ENCODE results near the gene AHRR. TPM values are rescaled to one million over a fixed set of nuclear protein-coding genes. Genes with fewer than 3 reads are reported as not detected.

Gene AHRR
- total RNA-seq, 6 experiments from 2014 or later: 0.06 to 0.81 (median 0.43) TPM

DNA sequence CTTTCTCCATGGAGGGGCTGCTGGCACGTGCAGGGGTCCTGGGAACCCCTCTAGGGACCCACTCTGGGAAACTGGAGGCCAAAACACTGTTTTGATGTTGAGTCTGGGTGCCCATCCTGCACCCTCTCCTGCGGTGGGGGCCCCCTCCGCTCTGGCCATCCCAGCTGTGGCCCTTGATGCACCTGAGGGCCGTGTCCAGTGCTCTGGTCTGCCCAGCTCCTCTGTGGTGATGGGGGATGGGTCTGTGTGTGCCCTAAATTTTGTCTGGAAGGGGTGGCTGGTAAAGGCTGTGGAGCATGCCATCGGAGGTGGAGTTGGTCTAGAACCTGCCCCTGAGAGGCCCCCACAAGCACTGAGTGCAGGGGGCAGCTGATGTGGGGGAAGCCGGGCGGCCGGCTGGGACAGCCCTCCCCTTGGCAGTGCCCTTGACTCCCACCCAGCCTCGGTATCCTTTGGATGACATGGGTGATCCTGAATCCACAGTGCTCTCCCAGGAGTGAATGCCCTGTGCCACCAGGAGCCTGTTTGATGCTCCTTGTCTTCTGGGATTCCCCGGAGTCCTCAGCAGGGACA is 26.3 kb downstream of the AHRR start:
- no peaks in the 10 kb centered on the region for H3K9me3 ChIP-seq
- ATAC-seq (no peak), DNase-seq (no peak)
- WGBS (ENCODE audit: insufficient coverage, low coverage, low lambda C conversion rate, missing lambda C conversion rate): 84% methylated on average over 4 of the region's 10 CpGs
- TF ChIP-seq POLR2A (IDR thresholded peaks at IDR 0.05): no peak
- TF ChIP-seq, protein P1, sequence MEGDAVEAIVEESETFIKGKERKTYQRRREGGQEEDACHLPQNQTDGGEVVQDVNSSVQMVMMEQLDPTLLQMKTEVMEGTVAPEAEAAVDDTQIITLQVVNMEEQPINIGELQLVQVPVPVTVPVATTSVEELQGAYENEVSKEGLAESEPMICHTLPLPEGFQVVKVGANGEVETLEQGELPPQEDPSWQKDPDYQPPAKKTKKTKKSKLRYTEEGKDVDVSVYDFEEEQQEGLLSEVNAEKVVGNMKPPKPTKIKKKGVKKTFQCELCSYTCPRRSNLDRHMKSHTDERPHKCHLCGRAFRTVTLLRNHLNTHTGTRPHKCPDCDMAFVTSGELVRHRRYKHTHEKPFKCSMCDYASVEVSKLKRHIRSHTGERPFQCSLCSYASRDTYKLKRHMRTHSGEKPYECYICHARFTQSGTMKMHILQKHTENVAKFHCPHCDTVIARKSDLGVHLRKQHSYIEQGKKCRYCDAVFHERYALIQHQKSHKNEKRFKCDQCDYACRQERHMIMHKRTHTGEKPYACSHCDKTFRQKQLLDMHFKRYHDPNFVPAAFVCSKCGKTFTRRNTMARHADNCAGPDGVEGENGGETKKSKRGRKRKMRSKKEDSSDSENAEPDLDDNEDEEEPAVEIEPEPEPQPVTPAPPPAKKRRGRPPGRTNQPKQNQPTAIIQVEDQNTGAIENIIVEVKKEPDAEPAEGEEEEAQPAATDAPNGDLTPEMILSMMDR (IDR thresholded peaks at IDR 0.05): no peak
- H3K36me3 ChIP-seq: no peaks in the 10 kb centered on the region
- H3K27ac ChIP-seq: no peak overlapping the region
- H3K4me3 ChIP-seq: no peak overlapping the region
- no peaks in the 10 kb centered on the region for H3K27me3 ChIP-seq
- H3K4me1 ChIP-seq: no peaks in the 10 kb centered on the region
- intact Hi-C loops (cut with DNase I): no loop called here

DNA sequence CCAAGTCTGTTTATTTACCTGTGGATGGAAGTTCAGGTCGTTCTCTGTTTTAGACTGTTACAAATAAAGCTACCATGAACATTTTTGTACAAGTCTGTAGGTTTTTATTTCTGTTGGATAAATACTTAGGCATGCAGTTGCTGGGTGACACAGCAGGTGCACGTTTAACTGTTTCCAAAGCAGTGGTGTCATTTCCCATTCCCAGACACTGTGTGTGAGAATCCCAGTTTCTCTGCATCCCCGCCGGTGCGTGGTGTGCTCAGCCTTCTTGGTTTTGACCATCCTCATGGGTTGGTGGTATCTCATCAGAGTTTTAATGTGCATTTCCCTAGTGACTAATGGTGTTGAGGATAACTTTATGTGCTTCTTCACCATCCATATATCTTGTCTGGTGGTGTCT is 27.2 kb downstream of the AHRR start:
- intact Hi-C loops (cut with DNase I): no loop called here
- WGBS (ENCODE audit: insufficient coverage, low coverage, low lambda C conversion rate, missing lambda C conversion rate): 67% methylated on average over 5 of the region's 5 CpGs
- TF ChIP-seq, protein P1 (IDR thresholded peaks at IDR 0.05): no peak
- no peak for TF ChIP-seq POLR2A (IDR thresholded peaks at IDR 0.05)
- DNase-seq (no peak), ATAC-seq (no peak)
- no peaks in the 10 kb centered on the region for H3K36me3 ChIP-seq
- H3K4me3 ChIP-seq: no peak overlapping the region
- no peaks in the 10 kb centered on the region for H3K9me3 ChIP-seq
- H3K4me1 ChIP-seq: no peaks in the 10 kb centered on the region
- no peaks in the 10 kb centered on the region for H3K27me3 ChIP-seq
- no peak overlapping the region for H3K27ac ChIP-seq

DNA sequence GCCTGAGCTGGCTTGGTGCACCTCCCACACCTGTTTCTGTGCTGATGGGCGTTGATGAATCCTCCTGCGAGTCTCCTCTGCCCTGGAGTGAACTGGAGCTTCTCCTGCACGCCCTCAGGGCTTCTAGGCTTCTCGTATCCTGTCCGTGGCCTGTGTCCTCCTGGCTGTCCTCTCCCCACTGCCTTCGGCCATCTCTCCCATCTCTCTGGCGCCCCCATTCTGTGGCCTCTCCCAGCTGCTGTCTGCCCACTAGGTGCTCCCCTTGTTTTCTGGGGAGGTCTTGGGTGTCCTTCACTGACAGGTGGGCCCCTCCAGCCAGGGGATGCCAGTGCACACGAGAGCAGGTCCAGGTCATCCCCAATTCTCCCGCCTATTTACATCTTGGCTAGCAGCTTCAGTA is 28.8 kb downstream of the AHRR start:
- no peak for TF ChIP-seq POLR2A (IDR thresholded peaks at IDR 0.05)
- TF ChIP-seq, protein P1 (IDR thresholded peaks at IDR 0.05): no peak
- no peak for DNase-seq
- intact Hi-C loops (cut with DNase I): no loop called here
- H3K27ac ChIP-seq: no peak overlapping the region
- H3K4me1 ChIP-seq: no peaks in the 10 kb centered on the region
- ATAC-seq: no peak
- no peak overlapping the region for H3K4me3 ChIP-seq
- H3K27me3 ChIP-seq: no peaks in the 10 kb centered on the region
- H3K36me3 ChIP-seq: no peaks in the 10 kb centered on the region
- H3K9me3 ChIP-seq: no peaks in the 10 kb centered on the region
- WGBS (ENCODE audit: insufficient coverage, low coverage, low lambda C conversion rate, missing lambda C conversion rate): 70% methylated on average over 9 of the region's 9 CpGs

DNA sequence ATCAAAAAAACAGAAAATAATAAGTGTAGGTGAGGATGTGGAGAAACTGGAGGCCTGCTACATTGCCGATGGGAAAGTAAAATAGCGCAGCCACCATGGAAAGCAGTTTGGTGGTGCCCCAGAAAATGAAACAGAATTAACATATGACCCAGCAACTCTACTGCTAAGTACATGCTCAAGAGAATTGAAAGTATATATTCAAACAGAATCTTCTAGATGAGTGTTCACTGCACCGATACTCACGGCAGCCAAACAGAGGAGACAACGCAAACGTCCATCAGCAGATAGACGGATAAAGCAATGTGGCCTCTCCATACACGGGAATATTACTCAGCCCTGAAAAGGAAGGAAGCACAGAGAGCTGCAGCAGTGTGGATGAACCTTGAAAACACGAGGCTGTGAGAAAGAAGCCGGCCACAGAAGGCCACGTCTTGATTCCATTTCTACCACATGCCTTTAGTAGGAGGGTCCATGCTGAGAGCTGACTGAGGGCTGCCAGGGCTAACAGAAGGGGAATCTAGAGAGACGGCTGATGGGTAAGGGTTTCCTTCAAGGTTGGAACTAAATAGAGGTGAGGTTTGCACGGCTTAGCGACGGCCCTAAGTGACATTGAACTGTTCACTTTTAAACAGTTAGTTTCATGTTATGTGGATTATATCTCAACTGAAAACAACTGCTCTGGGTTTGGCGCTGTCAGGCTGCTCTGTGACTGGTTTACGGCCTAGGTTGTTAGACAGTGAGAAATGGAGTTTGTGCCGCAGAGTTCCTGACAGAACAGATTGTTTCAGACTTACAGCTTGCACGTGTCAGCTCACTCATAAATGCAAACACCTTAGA is 29.8 kb downstream of the AHRR start:
- DNase-seq: no peak
- Histone ChIP-seq H3K27ac (no peak overlapping the region), H3K9me3 (no peaks in the 10 kb centered on the region), H3K4me1 (no peaks in the 10 kb centered on the region), H3K4me3 (no peak overlapping the region), H3K27me3 (no peaks in the 10 kb centered on the region), H3K36me3 (no peaks in the 10 kb centered on the region)
- WGBS (ENCODE audit: insufficient coverage, low coverage, low lambda C conversion rate, missing lambda C conversion rate): 80% methylated on average over 11 of the region's 19 CpGs
- intact Hi-C loops (cut with DNase I): no loop called here
- ATAC-seq: no peak
- no peak for TF ChIP-seq POLR2A (IDR thresholded peaks at IDR 0.05)
- TF ChIP-seq, protein P1 (IDR thresholded peaks at IDR 0.05): no peak
